ENCODE results near the gene SSRP1. TPM values are rescaled to one million over a fixed set of nuclear protein-coding genes. Genes with fewer than 3 reads are reported as not detected.
A peak's percentile ranks its signal among the peaks of the same experiment; 100 is the strongest.

Gene SSRP1, protein sequence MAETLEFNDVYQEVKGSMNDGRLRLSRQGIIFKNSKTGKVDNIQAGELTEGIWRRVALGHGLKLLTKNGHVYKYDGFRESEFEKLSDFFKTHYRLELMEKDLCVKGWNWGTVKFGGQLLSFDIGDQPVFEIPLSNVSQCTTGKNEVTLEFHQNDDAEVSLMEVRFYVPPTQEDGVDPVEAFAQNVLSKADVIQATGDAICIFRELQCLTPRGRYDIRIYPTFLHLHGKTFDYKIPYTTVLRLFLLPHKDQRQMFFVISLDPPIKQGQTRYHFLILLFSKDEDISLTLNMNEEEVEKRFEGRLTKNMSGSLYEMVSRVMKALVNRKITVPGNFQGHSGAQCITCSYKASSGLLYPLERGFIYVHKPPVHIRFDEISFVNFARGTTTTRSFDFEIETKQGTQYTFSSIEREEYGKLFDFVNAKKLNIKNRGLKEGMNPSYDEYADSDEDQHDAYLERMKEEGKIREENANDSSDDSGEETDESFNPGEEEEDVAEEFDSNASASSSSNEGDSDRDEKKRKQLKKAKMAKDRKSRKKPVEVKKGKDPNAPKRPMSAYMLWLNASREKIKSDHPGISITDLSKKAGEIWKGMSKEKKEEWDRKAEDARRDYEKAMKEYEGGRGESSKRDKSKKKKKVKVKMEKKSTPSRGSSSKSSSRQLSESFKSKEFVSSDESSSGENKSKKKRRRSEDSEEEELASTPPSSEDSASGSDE
- total RNA-seq = 100 to 1,000 TPM; 304 to 322 TPM

DNA sequence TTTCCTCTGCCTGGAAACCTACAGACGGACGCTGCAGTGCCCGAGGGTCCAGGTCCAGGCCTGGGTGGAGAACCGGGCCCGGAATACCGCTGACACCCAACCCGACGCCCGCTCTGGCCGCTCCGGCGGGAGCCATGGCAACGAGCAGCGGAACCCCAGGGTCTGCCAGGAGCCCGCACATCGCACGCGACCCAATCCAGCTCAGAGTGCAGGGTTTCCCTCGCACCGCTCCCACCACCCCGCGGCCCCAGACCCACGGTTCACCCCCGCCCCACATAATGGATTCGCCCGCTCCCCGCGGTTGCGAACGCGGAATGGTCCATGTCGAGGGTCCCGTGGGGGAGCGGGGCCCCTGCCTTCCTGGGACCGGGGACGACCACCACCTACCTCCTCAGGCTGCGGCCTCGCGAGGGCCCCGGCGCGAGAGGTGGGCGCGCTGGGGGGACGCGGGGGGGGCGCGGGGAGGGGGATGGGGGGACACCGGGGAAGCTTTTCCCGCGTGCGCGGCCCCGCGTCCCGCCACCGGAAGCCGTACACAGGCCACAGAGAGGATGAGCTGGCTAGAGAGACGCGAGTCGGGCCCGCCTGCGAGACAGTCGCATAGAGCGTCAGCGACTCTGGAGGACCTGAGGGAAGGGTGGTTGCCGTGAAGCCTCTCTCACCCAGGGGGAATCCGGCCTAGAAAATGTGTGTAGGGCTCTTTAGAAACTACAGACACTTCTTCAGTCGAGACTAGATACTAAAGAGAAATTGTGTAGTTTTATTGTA is at the start of gene SSRP1:
Gene SSRP1 (minus strand): TSS at position 550 of the 768 bp plus-strand sequence. CDS start 771 bp downstream, outside the sequence.
- Mint-ChIP-seq H3K36me3 (ENCODE audit: low read depth) (peaks cover 39% of the 10 kb centered on the region), H3K27ac (peak within 1 kb of the TSS; percentile 99), H3K27me3 (ENCODE audit: low read depth) (no peaks in the 10 kb centered on the region), H3K4me1 (ENCODE audit: low read depth) (peaks cover 41% of the 10 kb centered on the region), H3K9me3 (no peaks in the 10 kb centered on the region), H3K4me3 (peak within 1 kb of the TSS; percentile 91)
- CTCF ChIA-PET = interaction anchor here (0.9 to 2.7 kb wide), 6 partner anchors 10 to 158 kb away, joined by 3 to 10 read pairs (median 4); partner anchors contain the start of genes RTN4RL2 and TNKS1BP1
- intact Hi-C loops (cut with micrococcal nuclease) = loop anchor here (1.0 to 5.0 kb wide), 10 partner anchors 10 to 407 kb away; partner anchors contain the start of genes CLP1, MED19, SELENOH and TIMM10
- peak; percentile 93 for DNase-seq

DNA sequence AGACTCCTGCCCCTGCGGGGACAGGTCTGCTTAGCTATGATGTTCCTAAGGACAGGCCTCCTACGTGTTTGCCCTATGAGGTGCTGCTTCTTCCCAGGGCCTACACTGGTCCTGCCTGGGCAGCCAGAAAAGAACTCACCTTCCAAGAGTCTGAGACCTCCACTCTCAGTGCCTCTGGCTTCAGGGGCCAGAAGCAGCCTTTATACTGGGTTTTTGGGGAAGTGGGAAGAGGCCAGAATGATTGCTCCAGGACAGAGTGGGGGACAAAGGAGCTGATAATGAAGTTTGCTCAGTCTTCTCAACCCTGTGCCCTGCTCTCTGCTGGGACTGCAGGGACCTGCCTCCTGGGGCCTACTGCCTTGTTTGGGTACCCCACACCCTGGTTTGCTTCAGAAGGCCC is 45.3 kb upstream of the SSRP1 start, which contains the start of gene PRG3:
Gene PRG3 (minus strand): TSS at position 176 of the 400 bp plus-strand sequence. CDS start 442 bp downstream, outside the sequence.
- Mint-ChIP-seq H3K4me3 (no peak within 1 kb of the TSS), H3K9me3 (no peaks in the 10 kb centered on the region), H3K36me3 (ENCODE audit: low read depth) (no peaks in the 10 kb centered on the region), H3K27ac (no peak within 1 kb of the TSS), H3K4me1 (ENCODE audit: low read depth) (no peaks in the 10 kb centered on the region), H3K27me3 (ENCODE audit: low read depth) (peaks cover 11% of the 10 kb centered on the region)
- CTCF ChIA-PET = interaction anchor here (0.7 to 1.0 kb wide), 3 partner anchors 20 to 256 kb away, joined by 3 to 7 read pairs (median 3); no protein-coding TSS in a partner anchor
- intact Hi-C loops (cut with micrococcal nuclease) = no loop called here
- no peak for DNase-seq

DNA sequence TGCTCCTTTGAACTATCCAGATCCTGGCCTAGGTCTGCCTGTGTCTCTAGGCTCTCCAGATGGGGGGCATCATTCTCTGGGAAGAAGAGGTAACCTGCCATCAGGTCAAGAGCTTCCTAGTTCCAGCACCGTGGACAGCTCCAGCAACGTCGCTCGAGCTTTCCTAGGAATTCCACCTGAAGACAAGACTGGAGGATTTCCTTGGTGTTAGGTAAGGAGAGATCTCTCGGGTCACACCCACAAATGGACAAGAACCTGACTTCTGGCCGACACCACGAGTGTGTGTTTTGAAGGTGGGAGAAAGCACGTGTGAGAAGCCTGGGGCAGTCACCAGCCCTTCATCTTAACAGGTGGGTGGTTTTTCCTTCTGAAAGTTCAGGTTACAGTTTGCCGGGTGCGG is 44.0 kb upstream of the SSRP1 start:
- Mint-ChIP-seq H3K4me3 (no peak overlapping the region), H3K27ac (no peak overlapping the region), H3K27me3 (ENCODE audit: low read depth) (peaks cover 11% of the 10 kb centered on the region), H3K9me3 (no peaks in the 10 kb centered on the region), H3K36me3 (ENCODE audit: low read depth) (no peaks in the 10 kb centered on the region), H3K4me1 (ENCODE audit: low read depth) (no peaks in the 10 kb centered on the region)
- peak; percentile 16 for DNase-seq
- CTCF ChIA-PET = no interaction called here
- intact Hi-C loops (cut with micrococcal nuclease) = no loop called here

DNA sequence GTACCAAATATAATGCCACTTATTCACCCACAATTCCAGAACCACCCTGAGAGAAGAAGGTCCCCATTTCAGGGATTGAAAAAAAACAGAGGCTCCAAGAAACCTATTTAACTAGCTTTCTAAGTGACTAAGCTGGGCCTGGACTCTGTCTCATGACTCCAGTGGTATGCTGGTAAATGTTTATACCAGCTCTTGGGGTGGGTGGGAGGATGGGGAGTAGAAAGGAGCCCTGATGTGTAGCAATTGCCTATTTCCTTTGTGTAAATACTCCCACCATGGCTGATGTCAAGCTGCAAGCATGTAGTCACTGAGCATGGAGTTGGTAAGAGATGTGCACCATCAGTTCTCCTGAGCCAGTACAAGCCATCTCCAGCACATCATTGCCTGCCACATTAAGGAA is 42.5 kb upstream of the SSRP1 start:
- intact Hi-C loops (cut with micrococcal nuclease) = no loop called here
- CTCF ChIA-PET = interaction anchor here (0.9 to 1.5 kb wide), 3 partner anchors 16 to 82 kb away, joined by 3 read pairs; partner anchors contain the start of gene RTN4RL2

DNA sequence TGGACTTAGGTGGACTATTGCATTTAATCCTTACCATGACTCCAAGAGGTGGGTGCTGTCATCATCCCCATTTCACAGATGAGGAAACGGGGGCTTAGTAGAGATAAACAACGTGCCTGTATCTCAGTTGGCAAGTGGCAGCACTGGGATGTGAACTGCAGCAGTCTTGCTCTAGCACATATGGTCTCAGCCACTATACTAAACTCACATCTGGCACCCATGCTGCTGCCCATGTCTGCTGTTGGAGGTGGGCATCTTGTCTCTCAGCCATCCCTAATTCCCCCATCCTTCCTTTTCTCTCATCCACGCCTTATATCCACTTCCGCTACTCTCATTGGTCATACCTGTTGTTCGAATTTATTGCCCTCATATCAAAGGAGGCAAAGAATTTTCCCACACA is 41.4 kb upstream of the SSRP1 start:
- Mint-ChIP-seq H3K36me3 (ENCODE audit: low read depth) (no peaks in the 10 kb centered on the region), H3K9me3 (no peaks in the 10 kb centered on the region), H3K4me3 (no peak overlapping the region), H3K27me3 (ENCODE audit: low read depth) (peaks cover 11% of the 10 kb centered on the region), H3K27ac (no peak overlapping the region), H3K4me1 (ENCODE audit: low read depth) (no peaks in the 10 kb centered on the region)
- CTCF ChIA-PET = interaction anchor here (1.3 kb wide), 1 partner anchor 27 kb away, joined by 3 read pairs; no protein-coding TSS in a partner anchor
- no peak for DNase-seq
- intact Hi-C loops (cut with micrococcal nuclease) = no loop called here

More for the DNA sequence above, 42.5 kb upstream of the SSRP1 start:
- DNase-seq = no peak
- no peak overlapping the region for H3K4me3 Mint-ChIP-seq
- no peaks in the 10 kb centered on the region for H3K4me1 Mint-ChIP-seq (ENCODE audit: low read depth)
- no peaks in the 10 kb centered on the region for H3K9me3 Mint-ChIP-seq
- no peaks in the 10 kb centered on the region for H3K36me3 Mint-ChIP-seq (ENCODE audit: low read depth)
- H3K27me3 Mint-ChIP-seq (ENCODE audit: low read depth) = peaks cover 11% of the 10 kb centered on the region
- H3K27ac Mint-ChIP-seq = no peak overlapping the region

DNA sequence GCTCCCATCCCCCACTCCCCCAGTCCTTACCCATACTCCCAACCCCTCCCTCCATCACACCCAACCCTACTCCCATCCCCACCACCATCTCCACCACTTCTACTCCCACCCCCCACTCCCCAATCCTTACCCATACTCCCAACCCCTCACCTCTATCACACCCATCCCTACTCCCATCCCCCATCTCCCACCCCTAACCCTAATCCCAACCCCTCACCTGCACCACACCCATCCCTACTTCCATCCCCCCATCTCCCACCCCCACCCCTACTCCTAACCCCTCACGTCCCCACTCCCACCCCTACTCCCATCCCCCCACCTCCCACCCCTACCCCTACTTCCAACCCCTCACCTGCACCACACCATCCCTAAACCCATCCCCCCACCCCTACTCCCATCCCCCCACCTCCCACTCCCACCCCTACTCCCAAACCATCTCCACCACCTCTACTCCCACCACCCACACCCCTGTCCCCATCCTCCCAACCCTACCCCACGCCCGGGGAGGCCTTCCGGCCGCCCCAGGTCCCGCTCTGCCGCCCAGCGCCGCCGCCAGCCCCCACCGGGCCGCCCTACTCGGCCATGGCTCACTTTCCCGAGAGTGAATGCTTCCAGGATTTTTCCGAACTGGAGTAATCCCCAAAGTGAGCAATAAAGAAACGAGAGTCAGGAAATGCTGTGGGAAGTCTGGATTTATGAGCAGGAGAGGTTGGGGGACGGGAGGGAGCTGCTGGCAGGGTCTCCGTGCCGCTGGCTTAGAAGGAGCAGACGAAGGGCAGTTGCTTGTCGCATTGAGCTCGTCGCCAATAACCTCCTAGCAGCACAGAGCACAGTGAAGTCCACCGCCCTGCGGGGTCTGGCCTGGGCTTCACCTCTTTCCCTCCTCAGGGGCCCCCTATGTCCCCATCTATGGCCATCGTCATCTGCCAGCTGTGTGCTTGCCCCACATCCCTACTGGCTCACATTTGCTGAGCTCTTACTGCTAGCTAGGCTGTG is 40.7 kb upstream of the SSRP1 start:
- Mint-ChIP-seq H3K4me3 (no peak overlapping the region), H3K27me3 (ENCODE audit: low read depth) (peaks cover 11% of the 10 kb centered on the region), H3K27ac (no peak overlapping the region), H3K9me3 (no peaks in the 10 kb centered on the region), H3K36me3 (ENCODE audit: low read depth) (no peaks in the 10 kb centered on the region), H3K4me1 (ENCODE audit: low read depth) (no peaks in the 10 kb centered on the region)
- DNase-seq = no peak
- intact Hi-C loops (cut with micrococcal nuclease) = no loop called here
- CTCF ChIA-PET = interaction anchor here (1.3 kb wide), 1 partner anchor 26 kb away, joined by 3 read pairs; no protein-coding TSS in a partner anchor

DNA sequence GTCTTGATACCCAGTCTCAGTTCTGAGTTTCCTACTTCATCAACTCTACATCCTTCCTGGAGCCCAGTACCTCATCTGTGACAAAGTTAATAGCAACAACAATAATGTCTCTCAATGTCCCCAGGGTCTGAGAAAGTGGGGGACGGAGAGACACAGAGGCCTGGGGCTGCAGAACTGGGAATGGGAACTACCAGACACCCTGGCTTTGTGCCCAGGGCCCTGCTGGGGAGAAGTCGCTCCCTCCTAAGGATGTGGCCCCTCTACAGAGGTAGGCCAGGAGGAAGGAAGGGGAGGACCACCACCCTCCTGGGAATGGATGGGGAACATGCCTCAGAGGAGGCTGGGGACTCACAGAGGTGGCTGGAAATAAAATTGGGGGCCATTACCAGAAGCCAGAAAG is 39.8 kb upstream of the SSRP1 start:
- H3K4me1 Mint-ChIP-seq (ENCODE audit: low read depth) = no peaks in the 10 kb centered on the region
- no peak for DNase-seq
- H3K27me3 Mint-ChIP-seq (ENCODE audit: low read depth) = peaks cover 9% of the 10 kb centered on the region
- H3K36me3 Mint-ChIP-seq (ENCODE audit: low read depth) = no peaks in the 10 kb centered on the region
- H3K27ac Mint-ChIP-seq = no peak overlapping the region
- H3K9me3 Mint-ChIP-seq = no peaks in the 10 kb centered on the region
- intact Hi-C loops (cut with micrococcal nuclease) = no loop called here
- no peak overlapping the region for H3K4me3 Mint-ChIP-seq
- CTCF ChIA-PET = no interaction called here

DNA sequence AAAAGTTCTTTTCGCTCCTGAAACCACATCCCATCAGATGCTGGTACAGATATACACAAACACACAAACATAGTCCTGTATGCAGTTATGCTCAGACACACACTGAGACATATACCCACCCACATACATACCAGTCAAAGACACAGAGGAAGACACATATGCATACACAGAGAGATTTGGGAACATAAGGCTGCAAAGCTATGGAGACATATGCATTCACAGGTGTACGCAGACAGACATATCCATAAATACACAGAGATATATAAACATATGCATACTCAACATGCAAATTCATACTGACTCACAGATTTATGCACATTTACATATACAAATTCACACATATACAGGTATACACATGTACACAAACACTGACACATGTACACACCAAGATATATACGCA is 39.3 kb upstream of the SSRP1 start:
- H3K4me1 Mint-ChIP-seq (ENCODE audit: low read depth) = no peaks in the 10 kb centered on the region
- CTCF ChIA-PET = no interaction called here
- H3K27ac Mint-ChIP-seq = no peak overlapping the region
- H3K4me3 Mint-ChIP-seq = no peak overlapping the region
- DNase-seq = no peak
- intact Hi-C loops (cut with micrococcal nuclease) = no loop called here
- H3K36me3 Mint-ChIP-seq (ENCODE audit: low read depth) = no peaks in the 10 kb centered on the region
- peaks cover 7% of the 10 kb centered on the region for H3K27me3 Mint-ChIP-seq (ENCODE audit: low read depth)
- no peaks in the 10 kb centered on the region for H3K9me3 Mint-ChIP-seq

DNA sequence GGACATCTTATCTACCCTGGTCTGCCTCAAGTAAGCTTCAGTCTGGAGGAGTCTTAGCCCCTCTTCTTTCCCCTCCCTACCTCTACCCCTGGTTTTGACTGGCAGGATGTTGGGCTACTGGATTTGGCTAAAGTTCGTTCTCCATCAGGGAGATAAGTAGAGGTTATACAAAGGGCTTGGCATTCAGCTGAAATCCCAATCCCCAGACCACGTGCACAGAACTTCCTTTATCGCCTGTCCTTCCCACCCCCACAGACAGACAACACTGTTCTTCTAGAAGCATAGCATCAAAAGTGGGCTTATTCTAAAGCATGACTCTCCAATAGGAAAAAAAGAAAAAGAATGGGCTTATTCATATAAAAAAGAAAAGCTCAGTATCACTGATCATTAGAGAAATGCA is 37.5 kb upstream of the SSRP1 start:
- intact Hi-C loops (cut with micrococcal nuclease) = no loop called here
- H3K9me3 Mint-ChIP-seq = no peaks in the 10 kb centered on the region
- H3K27me3 Mint-ChIP-seq (ENCODE audit: low read depth) = peaks cover 3% of the 10 kb centered on the region
- no peaks in the 10 kb centered on the region for H3K4me1 Mint-ChIP-seq (ENCODE audit: low read depth)
- H3K27ac Mint-ChIP-seq = no peak overlapping the region
- no peaks in the 10 kb centered on the region for H3K36me3 Mint-ChIP-seq (ENCODE audit: low read depth)
- H3K4me3 Mint-ChIP-seq = no peak overlapping the region
- no peak for DNase-seq
- CTCF ChIA-PET = interaction anchor here (1.0 to 1.2 kb wide), 2 partner anchors 26 to 85 kb away, joined by 3 read pairs; no protein-coding TSS in a partner anchor

DNA sequence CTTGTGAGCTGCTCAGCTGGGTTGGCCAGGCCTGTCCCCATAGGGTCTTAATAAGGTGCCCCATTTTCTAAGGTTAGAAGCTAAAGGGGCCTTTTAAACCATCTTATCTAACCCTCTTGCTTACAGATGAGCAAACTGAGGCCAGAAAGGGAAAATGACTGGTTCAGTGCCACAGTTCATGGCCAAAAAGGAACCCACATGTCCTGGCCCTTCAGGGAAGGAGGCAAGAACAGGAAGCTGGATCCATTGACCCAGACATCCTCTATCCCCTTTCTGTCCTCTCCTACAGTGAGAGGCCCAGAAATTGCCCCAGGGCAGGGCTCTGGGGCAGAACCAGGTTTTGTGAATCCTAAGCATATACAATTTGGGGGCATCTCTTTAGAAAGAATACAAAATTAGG is 35.2 kb upstream of the SSRP1 start:
- Mint-ChIP-seq H3K4me3 (no peak overlapping the region), H3K36me3 (ENCODE audit: low read depth) (no peaks in the 10 kb centered on the region), H3K4me1 (ENCODE audit: low read depth) (no peaks in the 10 kb centered on the region), H3K27me3 (ENCODE audit: low read depth) (no peaks in the 10 kb centered on the region), H3K27ac (no peak overlapping the region), H3K9me3 (no peaks in the 10 kb centered on the region)
- CTCF ChIA-PET = interaction anchor here (0.6 to 1.2 kb wide), 2 partner anchors 73 to 87 kb away, joined by 4 to 5 read pairs; no protein-coding TSS in a partner anchor
- no peak for DNase-seq
- intact Hi-C loops (cut with micrococcal nuclease) = no loop called here

DNA sequence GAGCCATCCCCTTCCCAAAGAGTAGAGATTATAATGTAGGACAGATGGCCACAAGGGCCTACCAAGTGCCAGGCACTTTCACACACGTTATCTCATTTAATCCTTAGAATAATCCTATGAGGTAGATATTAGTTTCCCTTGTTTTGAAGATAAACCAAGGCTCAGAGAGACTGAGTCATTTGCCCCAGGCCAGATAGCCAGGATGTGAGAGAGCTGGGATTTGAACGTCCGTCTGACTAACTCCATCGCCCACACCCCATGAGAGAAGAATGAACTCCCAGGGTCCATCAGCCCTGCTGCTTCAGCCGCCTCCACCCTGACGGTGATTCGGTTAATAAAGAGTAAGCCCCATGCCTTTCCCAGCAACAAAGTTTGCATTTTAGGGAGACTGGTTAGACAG is 34.6 kb upstream of the SSRP1 start:
- CTCF ChIA-PET = interaction anchor here (1.2 kb wide), 1 partner anchor 88 kb away, joined by 5 read pairs; no protein-coding TSS in a partner anchor
- H3K27me3 Mint-ChIP-seq (ENCODE audit: low read depth) = no peaks in the 10 kb centered on the region

More for the DNA sequence above, 34.6 kb upstream of the SSRP1 start:
- no peak overlapping the region for H3K4me3 Mint-ChIP-seq
- no peak for DNase-seq
- no peaks in the 10 kb centered on the region for H3K4me1 Mint-ChIP-seq (ENCODE audit: low read depth)
- intact Hi-C loops (cut with micrococcal nuclease) = no loop called here
- H3K9me3 Mint-ChIP-seq = no peaks in the 10 kb centered on the region
- no peak overlapping the region for H3K27ac Mint-ChIP-seq
- H3K36me3 Mint-ChIP-seq (ENCODE audit: low read depth) = no peaks in the 10 kb centered on the region
